GM21367 (cell line): ENCODE data around the gene ATP2B2.

Source experiments
- ATAC-seq: cut with Tn5 transposase; IDR thresholded peaks from one replicate; pipeline ENCODE4 v1.9.1; 2021; ENCODE audit not compliant: unreplicated experiment

The ATP2B2 gene

GRCh38 chr3:10286596-10287295 is 218.6 kb downstream of the ATP2B2 start:
- ATAC-seq = no peak

DNA sequence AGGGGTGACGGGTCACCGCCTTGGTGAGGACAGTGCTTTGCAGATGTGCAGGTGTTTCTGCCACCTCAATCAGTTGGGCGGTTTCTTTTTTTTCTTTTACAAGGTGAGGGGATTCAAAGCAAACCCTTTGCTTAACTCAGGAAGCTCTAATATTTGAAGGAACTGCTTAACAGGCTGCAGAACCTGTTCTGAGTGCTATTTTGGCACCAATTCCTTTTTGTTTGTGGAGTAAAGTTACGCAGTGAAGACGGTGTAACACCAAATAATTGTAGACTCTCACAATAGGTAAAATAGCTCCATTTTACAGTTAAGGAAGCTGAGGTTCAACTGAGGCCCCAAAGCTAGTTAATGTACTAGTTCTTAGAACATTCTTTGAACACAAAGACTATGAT is 219.3 kb downstream of the ATP2B2 start:
- ATAC-seq = no peak

DNA sequence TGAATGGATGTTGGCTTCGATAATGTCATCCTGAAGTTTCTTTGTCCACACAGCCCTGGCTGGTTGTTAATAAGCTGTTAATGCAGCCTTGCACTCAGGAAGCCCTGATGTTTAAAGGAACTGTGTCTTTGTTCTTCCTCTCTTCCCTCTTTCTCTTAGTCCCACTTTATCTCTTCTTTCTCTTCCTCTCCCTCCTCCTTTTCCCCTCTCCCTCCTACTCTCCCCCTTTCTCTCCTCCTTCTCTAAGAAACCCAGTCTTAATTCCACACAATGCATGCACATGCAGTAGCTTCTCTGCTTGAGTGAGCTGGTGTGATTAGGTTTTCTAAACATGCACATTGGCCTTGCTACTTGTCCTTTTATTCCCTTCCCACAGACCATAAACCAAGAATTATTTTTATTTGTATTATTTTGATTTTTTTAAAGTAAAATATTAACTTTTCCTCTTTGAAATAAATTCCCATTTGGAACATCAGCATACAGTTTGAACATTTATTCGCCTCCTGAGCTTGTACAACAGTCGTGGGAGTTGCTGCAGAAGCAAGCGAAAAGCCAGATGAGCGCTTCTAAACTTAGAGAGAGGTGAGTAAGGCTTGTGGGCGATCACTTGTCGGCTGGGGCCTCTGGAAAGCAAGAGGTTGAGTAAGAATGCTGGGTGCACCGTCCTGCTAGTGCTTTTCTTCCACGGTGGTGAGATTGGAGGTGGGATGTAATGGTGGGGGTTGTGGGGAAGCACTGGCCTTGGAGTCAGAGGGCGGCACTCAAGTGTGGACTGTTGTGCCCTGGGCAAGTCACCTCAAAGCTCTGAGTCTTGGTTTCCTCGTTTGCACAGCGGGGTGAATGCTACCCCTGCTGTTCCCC is 219.9 kb downstream of the ATP2B2 start:
- ATAC-seq = no peak

DNA sequence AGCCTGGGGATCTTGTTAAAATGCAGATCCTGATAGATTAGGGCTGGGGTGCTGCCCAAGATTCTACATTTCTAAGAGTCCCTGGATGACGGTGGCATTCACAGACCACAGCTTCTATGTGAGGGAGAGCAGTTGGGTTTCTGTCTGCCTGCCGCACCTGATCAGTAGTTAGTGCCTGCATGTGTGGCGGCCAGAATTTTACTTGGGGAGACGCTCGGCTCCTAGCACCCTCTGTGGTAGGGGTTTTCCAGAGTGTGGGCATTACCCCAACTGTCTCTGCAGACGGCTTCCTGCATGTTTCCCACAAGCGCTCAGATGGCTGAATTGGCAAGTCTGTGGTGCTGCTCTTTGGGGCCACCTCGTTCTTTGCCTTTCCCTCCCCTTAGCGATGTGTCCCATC is 220.9 kb downstream of the ATP2B2 start:
- no peak for ATAC-seq

DNA sequence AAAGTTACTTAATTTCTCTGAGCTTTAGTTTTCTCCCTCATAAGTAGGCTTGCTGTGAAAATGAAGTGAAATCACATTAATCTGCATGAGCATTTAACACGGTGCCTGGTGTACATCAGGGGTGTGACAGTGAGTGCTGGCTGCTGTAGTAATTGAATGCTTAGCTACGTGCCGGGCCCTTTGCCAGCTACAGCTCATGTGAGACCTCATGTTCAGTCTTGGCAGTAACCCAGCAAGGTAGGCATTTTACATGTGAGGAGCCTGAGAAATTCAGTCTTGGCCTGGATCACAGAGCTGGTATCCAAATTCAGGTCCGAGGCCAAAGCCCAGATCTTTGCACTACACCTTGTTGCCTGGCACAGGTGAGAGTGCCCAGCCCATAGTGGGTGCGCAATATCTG is 221.7 kb downstream of the ATP2B2 start:
- no peak for ATAC-seq

DNA sequence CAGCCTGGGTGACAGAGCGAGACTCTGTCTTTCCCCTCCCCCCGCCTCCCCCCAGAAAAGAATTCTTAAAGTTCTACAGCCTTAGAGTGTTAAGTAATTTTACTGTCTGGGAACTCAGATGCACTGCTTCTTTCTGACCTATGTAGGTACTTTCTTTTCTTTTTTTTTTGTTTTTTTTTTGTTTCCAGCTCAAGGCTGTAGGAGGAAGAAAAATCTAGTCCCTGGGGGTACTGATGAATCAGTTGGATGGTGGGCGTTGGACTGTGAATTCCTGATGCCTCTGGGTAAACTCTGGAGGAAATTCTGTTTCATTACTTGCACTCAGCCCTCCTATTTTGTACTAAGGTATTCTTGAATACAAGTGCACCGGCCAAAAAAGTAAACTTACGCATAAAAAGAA is 223.4 kb downstream of the ATP2B2 start:
- no peak for ATAC-seq

DNA sequence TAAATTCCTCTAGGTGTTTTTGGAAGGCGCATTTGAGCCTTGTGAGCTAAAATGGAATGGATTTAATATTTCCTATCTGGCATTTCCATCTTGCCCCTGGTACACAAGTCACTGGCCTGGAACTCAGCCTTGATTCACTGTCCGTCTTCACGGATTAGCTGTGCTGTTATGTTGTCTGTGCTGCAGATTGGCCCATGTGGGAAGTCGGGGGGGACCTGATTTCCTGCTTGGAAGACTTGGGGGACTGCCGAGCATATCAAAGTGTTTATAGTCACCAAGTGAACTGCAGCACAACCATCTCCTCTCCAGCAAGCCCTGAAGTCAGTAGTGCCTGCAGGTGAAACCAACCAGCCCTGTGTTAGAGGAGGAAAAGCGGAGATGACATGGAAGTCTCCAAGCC is 224.8 kb downstream of the ATP2B2 start:
- no peak for ATAC-seq

- no peak for ATAC-seq
Observed at GRCh38 chr3:10280177-10280529, 225.2 kb downstream of the ATP2B2 start.

DNA sequence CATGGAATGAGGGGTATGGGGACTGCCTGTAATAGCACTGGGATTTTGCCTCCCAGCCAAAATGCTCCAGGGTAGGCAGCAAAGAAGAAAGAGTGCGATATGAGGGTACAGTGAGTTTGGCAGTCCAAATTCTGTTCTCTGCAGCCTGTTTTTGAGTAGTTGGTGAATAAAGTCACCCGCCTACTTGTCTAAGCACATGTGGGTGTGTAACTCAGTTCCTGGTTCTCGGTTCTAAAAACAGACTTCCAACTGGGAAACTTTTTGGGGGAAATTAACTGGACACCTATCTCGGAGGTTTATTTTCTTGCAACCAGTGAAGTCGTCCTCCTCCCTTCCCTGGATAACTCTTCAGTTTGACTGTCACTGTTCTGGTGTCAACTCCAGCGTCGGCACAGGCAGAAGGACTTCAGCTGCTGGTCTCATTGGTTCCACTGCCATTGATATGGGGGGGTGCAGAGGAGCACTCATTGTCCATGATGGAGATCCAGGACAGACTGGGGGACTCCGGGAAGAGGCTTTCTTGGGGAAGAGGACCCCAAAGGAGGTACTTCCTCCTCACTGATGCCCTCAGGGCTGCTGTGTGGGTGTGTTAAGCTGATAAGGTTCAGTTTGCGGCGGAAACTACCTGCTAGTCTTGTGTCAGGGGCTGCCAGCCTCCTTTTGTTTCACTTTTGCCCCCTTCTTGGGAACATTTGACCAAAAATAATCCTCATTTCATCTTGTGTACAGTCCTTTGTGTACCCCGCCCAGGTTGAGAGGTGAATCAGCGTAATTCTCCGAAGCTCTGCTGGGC is 225.8 kb downstream of the ATP2B2 start:
- ATAC-seq = no peak

- ATAC-seq = no peak
Observed at GRCh38 chr3:10278501-10278900, 226.9 kb downstream of the ATP2B2 start.

DNA sequence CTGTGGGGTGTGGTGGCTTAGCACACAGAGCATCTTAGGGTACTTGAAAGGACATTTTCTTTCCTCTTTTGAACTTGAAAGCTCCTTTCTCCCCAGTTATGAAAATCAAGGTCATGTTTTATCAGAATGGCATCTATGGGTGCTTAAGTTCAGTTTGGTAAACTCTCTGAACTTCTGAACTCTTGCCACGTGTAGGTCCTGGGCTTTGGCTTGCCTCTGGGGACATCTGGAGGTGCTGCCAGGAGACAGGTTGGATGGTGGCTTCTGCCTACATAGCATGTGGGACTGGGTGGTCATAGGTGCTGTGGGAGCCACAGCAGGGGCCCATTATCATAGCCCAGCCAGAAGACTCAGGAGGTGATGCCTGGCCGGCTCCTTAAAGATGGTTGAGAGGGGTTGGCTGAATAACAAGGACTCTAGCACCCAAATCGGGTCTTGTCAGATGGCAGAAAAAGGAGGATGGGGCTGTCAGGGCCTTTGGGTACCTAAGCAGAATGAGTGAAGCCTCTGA is 228.2 kb downstream of the ATP2B2 start:
- no peak for ATAC-seq

GRCh38 chr3:10274601-10275000 is 230.8 kb downstream of the ATP2B2 start:
- no peak for ATAC-seq
